ENCODE results near the gene ANKRD9. TPM values are rescaled to one million over a fixed set of nuclear protein-coding genes. Genes with fewer than 3 reads are reported as not detected.

The ANKRD9 gene
- total and polyA plus RNA-seq, 2 of the 13 experiments (the other 11 are each of a cell fraction or from before 2014, with no cell fraction given) = 10.0 to 15.0 TPM

DNA sequence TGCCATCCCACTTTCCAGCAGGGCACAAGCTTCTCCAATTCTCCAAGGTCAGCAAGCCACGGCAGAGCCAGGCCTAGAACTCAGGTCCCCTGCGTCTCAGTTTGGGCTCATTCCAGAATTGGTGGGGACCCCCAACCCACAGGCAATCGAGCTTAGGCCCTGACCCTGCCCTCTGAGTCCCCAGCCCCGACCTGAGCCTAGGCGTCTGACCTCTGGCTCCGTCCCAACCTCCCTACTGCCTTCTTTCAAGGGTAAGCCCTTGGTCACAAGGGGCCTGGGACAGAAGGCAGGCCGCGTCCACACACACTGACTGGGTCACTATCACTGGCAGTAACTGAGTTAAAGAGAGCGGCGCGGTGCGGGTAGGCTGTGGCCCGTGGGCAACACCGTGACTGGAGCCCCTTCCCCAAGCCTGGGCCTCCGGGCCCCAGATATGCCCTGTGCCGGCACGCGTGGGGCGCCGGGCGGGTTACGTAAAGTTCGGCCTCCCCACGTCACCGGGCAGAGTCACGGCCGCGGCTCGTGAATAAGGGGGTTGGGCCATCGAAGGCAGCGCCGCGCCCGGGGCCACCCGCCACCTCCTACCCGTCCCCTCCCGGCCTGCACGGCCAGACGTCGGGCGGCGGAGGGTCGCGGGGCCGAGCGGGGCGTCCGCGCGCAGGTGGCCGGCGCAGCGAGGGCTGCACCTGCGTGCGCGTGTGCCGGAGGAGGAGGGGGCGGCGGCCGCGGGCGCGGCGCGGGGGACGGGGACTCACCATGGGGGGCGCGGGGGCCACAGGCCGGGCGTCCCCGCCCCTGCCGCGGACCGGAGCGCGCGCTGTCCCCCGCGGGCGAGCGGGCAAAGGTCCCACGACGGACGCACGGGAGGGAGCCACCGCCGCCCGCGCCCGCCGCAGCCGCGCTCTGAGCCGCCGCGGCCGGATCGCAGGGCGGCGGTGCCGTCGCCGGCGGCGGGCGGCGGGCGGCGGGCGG is 516 bp downstream of the ANKRD9 start (continued):
- TF ChIP-seq, protein P1, sequence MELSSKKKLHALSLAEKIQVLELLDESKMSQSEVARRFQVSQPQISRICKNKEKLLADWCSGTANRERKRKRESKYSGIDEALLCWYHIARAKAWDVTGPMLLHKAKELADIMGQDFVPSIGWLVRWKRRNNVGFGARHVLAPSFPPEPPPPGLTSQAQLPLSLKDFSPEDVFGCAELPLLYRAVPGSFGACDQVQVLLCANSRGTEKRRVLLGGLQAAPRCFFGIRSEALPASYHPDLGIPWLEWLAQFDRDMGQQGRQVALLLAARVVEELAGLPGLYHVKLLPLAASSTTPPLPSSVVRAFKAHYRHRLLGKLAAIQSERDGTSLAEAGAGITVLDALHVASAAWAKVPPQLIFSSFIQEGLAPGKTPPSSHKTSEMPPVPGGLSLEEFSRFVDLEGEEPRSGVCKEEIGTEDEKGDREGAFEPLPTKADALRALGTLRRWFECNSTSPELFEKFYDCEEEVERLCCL (CRISPR knock-in tag; IDR thresholded peaks at IDR 0.05; ENCODE audit: borderline replicate concordance) = no peak
- TF ChIP-seq ZNF263 (CRISPR knock-in tag; IDR thresholded peaks at IDR 0.05) (no peak), GTF2F1 (IDR thresholded peaks at IDR 0.05; ENCODE audit: low read length) (no peak), FOXP1 (IDR thresholded peaks at IDR 0.05) (no peak), FOXP1 (CRISPR knock-in tag; IDR thresholded peaks at IDR 0.05) (no peak), ZNF569 (CRISPR knock-in tag; IDR thresholded peaks at IDR 0.05; ENCODE audit: borderline replicate concordance) (no peak), KDM5A (IDR thresholded peaks at IDR 0.05; ENCODE audit: borderline replicate concordance, low read length) (no peak), GLI4 (CRISPR knock-in tag; IDR thresholded peaks at IDR 0.05; ENCODE audit: borderline replicate concordance) (peak; percentile 70; the same call in 1 of the 2 replicates), ZNF234 (CRISPR knock-in tag; conservative IDR thresholded peaks at IDR 0.05) (no peak), ZNF160 (CRISPR knock-in tag; IDR thresholded peaks at IDR 0.05) (no peak), TARDBP (CRISPR knock-in tag; IDR thresholded peaks at IDR 0.05) (peak; percentile 43; the same call in 1 of the 2 replicates), ONECUT2 (CRISPR knock-in tag; IDR thresholded peaks at IDR 0.05) (no peak), ZBTB21 (CRISPR knock-in tag; IDR thresholded peaks at IDR 0.05) (peak; percentile 27; the same call in 1 of the 2 replicates), ZNF138 (CRISPR knock-in tag; IDR thresholded peaks at IDR 0.05; ENCODE audit: low read depth) (0 out of 2 replicates have a peak, but pooled peaks have one; percentile 38), SNAPC2 (CRISPR knock-in tag; IDR thresholded peaks at IDR 0.05) (0 out of 2 replicates have a peak, but pooled peaks have one; percentile 66), GPN1 (CRISPR knock-in tag; IDR thresholded peaks at IDR 0.05; ENCODE audit: borderline replicate concordance) (0 out of 2 replicates have a peak, but pooled peaks have one; percentile 7), EHMT2 (IDR thresholded peaks at IDR 0.05; ENCODE audit: borderline replicate concordance, low read depth, low read length) (no peak)
- TF ChIP-seq, protein P2, sequence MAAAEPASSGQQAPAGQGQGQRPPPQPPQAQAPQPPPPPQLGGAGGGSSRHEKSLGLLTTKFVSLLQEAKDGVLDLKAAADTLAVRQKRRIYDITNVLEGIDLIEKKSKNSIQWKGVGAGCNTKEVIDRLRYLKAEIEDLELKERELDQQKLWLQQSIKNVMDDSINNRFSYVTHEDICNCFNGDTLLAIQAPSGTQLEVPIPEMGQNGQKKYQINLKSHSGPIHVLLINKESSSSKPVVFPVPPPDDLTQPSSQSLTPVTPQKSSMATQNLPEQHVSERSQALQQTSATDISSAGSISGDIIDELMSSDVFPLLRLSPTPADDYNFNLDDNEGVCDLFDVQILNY (CRISPR knock-in tag; conservative IDR thresholded peaks at IDR 0.05) = no peak
- TF ChIP-seq, protein P3, sequence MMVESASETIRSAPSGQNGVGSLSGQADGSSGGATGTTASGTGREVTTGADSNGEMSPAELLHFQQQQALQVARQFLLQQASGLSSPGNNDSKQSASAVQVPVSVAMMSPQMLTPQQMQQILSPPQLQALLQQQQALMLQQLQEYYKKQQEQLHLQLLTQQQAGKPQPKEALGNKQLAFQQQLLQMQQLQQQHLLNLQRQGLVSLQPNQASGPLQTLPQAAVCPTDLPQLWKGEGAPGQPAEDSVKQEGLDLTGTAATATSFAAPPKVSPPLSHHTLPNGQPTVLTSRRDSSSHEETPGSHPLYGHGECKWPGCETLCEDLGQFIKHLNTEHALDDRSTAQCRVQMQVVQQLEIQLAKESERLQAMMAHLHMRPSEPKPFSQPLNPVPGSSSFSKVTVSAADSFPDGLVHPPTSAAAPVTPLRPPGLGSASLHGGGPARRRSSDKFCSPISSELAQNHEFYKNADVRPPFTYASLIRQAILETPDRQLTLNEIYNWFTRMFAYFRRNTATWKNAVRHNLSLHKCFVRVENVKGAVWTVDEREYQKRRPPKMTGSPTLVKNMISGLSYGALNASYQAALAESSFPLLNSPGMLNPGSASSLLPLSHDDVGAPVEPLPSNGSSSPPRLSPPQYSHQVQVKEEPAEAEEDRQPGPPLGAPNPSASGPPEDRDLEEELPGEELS (CRISPR knock-in tag; IDR thresholded peaks at IDR 0.05) = no peak
- TF ChIP-seq, protein P4, sequence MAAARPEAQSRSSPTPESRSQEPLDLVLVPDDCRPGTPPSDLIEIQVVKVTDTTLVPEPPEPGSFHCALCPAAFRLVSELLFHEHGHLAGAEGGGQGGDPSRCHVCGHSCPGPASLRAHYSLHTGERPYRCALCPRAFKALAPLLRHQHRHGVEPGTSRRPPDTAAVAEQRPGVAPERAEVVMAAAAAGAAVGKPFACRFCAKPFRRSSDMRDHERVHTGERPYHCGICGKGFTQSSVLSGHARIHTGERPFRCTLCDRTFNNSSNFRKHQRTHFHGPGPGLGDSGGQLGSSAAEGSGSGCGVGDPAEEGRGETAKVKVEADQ (CRISPR knock-in tag; IDR thresholded peaks at IDR 0.05; ENCODE audit: borderline replicate concordance) = no peak
- TF ChIP-seq, protein P5, sequence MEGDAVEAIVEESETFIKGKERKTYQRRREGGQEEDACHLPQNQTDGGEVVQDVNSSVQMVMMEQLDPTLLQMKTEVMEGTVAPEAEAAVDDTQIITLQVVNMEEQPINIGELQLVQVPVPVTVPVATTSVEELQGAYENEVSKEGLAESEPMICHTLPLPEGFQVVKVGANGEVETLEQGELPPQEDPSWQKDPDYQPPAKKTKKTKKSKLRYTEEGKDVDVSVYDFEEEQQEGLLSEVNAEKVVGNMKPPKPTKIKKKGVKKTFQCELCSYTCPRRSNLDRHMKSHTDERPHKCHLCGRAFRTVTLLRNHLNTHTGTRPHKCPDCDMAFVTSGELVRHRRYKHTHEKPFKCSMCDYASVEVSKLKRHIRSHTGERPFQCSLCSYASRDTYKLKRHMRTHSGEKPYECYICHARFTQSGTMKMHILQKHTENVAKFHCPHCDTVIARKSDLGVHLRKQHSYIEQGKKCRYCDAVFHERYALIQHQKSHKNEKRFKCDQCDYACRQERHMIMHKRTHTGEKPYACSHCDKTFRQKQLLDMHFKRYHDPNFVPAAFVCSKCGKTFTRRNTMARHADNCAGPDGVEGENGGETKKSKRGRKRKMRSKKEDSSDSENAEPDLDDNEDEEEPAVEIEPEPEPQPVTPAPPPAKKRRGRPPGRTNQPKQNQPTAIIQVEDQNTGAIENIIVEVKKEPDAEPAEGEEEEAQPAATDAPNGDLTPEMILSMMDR (CRISPR knock-in tag; IDR thresholded peaks at IDR 0.05) = no peak; the same call in 1 of the 2 replicates
